ENCODE results near the gene POFUT1.

The POFUT1 gene

DNA sequence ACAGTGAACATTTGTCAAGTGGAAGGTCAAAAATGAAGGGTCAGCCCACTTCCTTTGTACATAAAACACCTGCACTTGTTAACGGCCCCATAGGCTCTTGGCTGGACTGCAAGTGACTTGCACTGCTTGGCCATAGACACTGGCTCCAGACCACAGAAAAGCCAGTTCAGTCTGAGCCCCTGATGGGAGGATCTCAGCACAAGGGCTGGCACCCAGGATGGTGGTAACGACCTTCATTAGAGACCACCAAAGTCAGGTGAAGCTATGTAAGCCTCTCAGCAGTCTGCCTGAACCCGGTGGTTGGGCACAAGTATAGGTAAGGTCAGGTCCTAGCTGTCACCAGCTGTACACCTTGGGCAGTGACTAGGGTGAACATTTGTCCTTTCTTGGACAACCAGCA, 16.3 kb upstream of the POFUT1 start:
- TF ChIP-seq SIN3A (IDR thresholded peaks at IDR 0.05; ENCODE audit: borderline replicate concordance, insufficient read depth, low read length) (no peak), FOXP2 (optimal IDR thresholded peaks at IDR 0.05; ENCODE audit: borderline replicate concordance, extremely low read depth, extremely low read length, insufficient read depth) (no peak), POLR2AphosphoS5 (IDR thresholded peaks at IDR 0.05; ENCODE audit: low read depth, low read length) (no peak), TAF1 (IDR thresholded peaks at IDR 0.05; ENCODE audit: borderline replicate concordance, insufficient read depth, low read length) (no peak)
- TF ChIP-seq, protein P1, sequence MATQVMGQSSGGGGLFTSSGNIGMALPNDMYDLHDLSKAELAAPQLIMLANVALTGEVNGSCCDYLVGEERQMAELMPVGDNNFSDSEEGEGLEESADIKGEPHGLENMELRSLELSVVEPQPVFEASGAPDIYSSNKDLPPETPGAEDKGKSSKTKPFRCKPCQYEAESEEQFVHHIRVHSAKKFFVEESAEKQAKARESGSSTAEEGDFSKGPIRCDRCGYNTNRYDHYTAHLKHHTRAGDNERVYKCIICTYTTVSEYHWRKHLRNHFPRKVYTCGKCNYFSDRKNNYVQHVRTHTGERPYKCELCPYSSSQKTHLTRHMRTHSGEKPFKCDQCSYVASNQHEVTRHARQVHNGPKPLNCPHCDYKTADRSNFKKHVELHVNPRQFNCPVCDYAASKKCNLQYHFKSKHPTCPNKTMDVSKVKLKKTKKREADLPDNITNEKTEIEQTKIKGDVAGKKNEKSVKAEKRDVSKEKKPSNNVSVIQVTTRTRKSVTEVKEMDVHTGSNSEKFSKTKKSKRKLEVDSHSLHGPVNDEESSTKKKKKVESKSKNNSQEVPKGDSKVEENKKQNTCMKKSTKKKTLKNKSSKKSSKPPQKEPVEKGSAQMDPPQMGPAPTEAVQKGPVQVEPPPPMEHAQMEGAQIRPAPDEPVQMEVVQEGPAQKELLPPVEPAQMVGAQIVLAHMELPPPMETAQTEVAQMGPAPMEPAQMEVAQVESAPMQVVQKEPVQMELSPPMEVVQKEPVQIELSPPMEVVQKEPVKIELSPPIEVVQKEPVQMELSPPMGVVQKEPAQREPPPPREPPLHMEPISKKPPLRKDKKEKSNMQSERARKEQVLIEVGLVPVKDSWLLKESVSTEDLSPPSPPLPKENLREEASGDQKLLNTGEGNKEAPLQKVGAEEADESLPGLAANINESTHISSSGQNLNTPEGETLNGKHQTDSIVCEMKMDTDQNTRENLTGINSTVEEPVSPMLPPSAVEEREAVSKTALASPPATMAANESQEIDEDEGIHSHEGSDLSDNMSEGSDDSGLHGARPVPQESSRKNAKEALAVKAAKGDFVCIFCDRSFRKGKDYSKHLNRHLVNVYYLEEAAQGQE (IDR thresholded peaks at IDR 0.05; ENCODE audit: insufficient read depth in 1 of 2, low read depth in 2 of 2, low read length in 2 of 2): no peak

DNA sequence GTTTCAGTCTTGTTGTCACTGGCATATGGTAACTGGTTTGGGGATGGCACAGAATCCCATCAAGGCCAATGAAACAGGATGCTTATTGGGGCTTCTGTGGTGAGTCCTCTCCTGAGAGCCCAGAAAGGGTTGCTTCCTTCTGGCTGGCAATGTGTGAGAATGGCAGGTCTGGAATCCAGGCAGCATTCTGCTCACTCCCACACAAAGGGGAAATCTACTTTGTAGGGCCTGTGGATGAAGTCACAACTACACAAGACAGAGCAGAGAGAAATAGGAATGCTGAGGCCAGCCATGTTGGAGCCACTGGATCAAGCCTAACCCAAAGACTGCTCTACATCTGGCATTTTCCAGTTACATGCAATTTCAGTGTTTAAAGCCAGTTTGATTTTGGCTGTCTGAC, 15.8 kb upstream of the POFUT1 start:
- TF ChIP-seq POLR2AphosphoS5 (IDR thresholded peaks at IDR 0.05; ENCODE audit: low read depth, low read length) (no peak), FOXP2 (optimal IDR thresholded peaks at IDR 0.05; ENCODE audit: borderline replicate concordance, extremely low read depth, extremely low read length, insufficient read depth) (no peak)
- TF ChIP-seq, protein P1 (IDR thresholded peaks at IDR 0.05; ENCODE audit: insufficient read depth in 1 of 2, low read depth in 2 of 2, low read length in 2 of 2): no peak

DNA sequence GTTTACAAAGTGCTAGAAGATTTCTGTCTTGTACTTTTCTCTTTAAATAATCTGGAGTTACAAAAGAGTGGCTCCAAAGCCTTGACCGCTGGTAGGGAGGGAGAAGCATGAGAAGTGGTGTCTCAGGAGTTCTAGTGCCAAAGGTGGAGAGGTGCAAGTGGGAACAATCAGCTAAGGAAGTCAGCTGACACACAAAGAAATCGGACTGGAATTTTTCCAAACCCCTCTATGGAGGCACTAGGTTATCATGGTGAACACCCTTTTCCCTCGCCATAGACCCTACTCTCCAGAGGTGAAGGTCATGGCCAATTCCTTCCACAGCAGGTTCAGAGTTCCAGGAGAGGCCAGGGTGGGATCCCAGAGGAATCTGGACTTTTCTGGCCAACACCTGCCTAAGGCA, 15.0 kb upstream of the POFUT1 start:
- no peak for TF ChIP-seq SIN3A (IDR thresholded peaks at IDR 0.05; ENCODE audit: borderline replicate concordance, insufficient read depth, low read length)
- TF ChIP-seq FOXP2 (optimal IDR thresholded peaks at IDR 0.05; ENCODE audit: borderline replicate concordance, extremely low read depth, extremely low read length, insufficient read depth): no peak
- no peak for TF ChIP-seq TAF1 (IDR thresholded peaks at IDR 0.05; ENCODE audit: borderline replicate concordance, insufficient read depth, low read length)
- TF ChIP-seq POLR2AphosphoS5 (IDR thresholded peaks at IDR 0.05; ENCODE audit: low read depth, low read length): no peak
- TF ChIP-seq, protein P1 (IDR thresholded peaks at IDR 0.05; ENCODE audit: insufficient read depth in 1 of 2, low read depth in 2 of 2, low read length in 2 of 2): no peak

DNA sequence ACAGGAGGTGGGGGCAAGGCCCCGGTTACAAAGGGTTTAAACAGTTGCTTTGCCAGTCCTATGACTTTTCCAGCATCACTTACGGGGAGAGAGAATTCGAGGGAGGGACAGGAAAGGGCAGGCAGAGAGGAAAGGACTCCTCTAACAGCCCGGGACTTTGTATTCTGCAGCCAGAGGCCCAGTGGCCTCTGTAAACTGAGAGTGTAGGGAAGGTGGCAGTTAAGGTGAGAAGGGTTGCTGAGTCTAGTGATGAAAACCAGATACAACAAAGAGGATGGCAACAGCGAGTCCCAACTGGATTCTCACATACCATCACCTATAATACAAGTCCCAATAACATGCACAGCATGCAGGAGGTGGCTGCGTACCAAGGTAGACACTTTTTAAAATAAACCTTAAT, 13.7 kb upstream of the POFUT1 start:
- TF ChIP-seq FOXP2 (optimal IDR thresholded peaks at IDR 0.05; ENCODE audit: borderline replicate concordance, extremely low read depth, extremely low read length, insufficient read depth) (no peak), SIN3A (IDR thresholded peaks at IDR 0.05; ENCODE audit: borderline replicate concordance, insufficient read depth, low read length) (no peak), TAF1 (IDR thresholded peaks at IDR 0.05; ENCODE audit: borderline replicate concordance, insufficient read depth, low read length) (no peak), POLR2AphosphoS5 (IDR thresholded peaks at IDR 0.05; ENCODE audit: low read depth, low read length) (no peak)
- TF ChIP-seq, protein P1 (IDR thresholded peaks at IDR 0.05; ENCODE audit: insufficient read depth in 1 of 2, low read depth in 2 of 2, low read length in 2 of 2): no peak

DNA sequence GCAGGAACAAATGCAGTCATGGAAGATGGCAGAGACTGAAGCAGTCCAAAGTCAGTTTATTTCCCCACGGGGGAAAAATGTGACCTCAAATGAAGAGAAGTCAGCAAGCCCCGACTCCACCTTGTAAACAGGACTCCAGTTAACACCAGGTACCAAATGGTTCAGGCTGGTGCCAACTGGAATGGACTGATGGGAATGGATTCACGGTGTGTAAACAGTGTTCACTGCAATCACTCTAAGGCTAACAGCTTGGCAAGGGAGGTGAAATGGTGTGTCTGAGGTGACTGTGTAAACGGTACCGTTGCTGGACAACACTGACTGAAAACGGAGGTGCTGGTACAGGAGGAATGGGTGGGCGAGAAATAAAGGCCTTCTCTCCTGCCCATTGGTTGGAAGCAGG, 12.1 kb upstream of the POFUT1 start:
- TF ChIP-seq POLR2AphosphoS5 (IDR thresholded peaks at IDR 0.05; ENCODE audit: low read depth, low read length) (no peak), SIN3A (IDR thresholded peaks at IDR 0.05; ENCODE audit: borderline replicate concordance, insufficient read depth, low read length) (no peak), TAF1 (IDR thresholded peaks at IDR 0.05; ENCODE audit: borderline replicate concordance, insufficient read depth, low read length) (no peak), FOXP2 (optimal IDR thresholded peaks at IDR 0.05; ENCODE audit: borderline replicate concordance, extremely low read depth, extremely low read length, insufficient read depth) (no peak)
- TF ChIP-seq, protein P1 (IDR thresholded peaks at IDR 0.05; ENCODE audit: insufficient read depth in 1 of 2, low read depth in 2 of 2, low read length in 2 of 2): no peak

All from PFSK-1 (cell line).